Measurements from ENCODE around the gene ZSCAN9. TPM values are rescaled to one million over a fixed set of nuclear protein-coding genes. Genes with fewer than 3 reads are reported as not detected.

The ZSCAN9 gene
- total RNA-seq, 1 experiment from 2014 or later, result 13.7 TPM

DNA sequence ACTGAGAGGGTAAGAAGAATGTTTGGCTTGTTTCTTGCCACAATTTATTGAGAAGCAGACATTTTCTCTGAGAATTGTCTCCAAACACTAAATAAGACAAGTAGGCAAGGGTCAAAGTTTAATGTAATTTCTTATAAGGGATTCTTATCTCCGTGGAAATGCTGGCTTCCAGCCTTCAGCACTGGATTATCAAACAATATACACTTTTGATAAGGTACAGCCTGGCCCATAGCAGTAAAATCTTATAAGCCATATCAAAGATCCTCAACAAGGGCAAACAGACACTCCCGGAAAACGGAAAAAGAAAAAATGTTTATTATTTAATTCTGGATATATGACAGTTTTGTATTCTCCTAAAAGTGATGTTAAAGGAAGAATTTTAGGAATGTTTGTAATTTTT, 18.5 kb upstream of the ZSCAN9 start:
- intact Hi-C loops (cut with micrococcal nuclease), result no loop called here
- no TSS peak for BruUV-seq (replicated peaks)
- CTCF ChIA-PET, result no interaction called here
- Mint-ChIP-seq H3K36me3 (ENCODE audit: insufficient read depth, unreplicated experiment) (peaks cover 6% of the 10 kb centered on the region), H3K4me1 (ENCODE audit: insufficient read depth, unreplicated experiment) (no peaks in the 10 kb centered on the region), H3K27ac (ENCODE audit: low read depth, unreplicated experiment) (no peak overlapping the region), H3K4me3 (ENCODE audit: unreplicated experiment) (no peak overlapping the region), H3K27me3 (ENCODE audit: insufficient read depth, unreplicated experiment) (no peaks in the 10 kb centered on the region), H3K9me3 (ENCODE audit: unreplicated experiment) (no peaks in the 10 kb centered on the region)
- DNase-seq (ENCODE audit: unreplicated experiment), result no peak
- TF ChIP-seq, protein P1, sequence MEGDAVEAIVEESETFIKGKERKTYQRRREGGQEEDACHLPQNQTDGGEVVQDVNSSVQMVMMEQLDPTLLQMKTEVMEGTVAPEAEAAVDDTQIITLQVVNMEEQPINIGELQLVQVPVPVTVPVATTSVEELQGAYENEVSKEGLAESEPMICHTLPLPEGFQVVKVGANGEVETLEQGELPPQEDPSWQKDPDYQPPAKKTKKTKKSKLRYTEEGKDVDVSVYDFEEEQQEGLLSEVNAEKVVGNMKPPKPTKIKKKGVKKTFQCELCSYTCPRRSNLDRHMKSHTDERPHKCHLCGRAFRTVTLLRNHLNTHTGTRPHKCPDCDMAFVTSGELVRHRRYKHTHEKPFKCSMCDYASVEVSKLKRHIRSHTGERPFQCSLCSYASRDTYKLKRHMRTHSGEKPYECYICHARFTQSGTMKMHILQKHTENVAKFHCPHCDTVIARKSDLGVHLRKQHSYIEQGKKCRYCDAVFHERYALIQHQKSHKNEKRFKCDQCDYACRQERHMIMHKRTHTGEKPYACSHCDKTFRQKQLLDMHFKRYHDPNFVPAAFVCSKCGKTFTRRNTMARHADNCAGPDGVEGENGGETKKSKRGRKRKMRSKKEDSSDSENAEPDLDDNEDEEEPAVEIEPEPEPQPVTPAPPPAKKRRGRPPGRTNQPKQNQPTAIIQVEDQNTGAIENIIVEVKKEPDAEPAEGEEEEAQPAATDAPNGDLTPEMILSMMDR (IDR thresholded peaks at IDR 0.05; ENCODE audit: unreplicated experiment), result no peak
- POLR2A ChIA-PET, result interaction anchor here (0.7 to 2.8 kb wide), 5 partner anchors 8 to 65 kb away, joined by 3 to 8 read pairs (median 5); partner anchors contain the start of gene ZKSCAN8

DNA sequence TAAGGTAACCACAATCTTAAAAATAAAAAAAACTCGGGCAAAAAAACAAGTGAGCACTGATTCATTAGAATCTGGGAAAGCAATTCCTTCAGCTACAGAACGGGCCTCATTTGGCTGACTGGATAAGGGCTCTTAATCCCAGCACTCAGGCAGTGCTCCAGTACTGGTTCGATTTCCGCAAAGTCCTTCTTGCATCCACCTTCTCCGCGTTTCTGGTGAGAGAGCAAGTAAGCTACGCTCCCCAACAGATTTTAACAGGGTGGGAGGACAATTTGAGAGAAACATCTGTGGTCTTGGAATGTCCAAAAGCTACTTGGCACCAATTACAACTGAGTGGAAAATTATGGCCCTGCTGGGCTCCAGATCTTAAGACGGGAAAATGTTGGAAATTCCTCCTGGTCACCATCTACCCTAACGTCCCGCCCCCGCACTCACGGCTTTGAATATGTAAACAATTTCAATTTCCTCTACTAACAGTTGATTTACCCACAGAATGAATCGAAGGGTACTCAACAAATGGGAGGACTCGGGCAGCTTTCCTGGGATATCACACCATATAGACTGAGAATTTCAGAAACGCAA, 18.1 kb upstream of the ZSCAN9 start:
- TF ChIP-seq, protein P1 (IDR thresholded peaks at IDR 0.05; ENCODE audit: unreplicated experiment), result no peak
- Mint-ChIP-seq H3K36me3 (ENCODE audit: insufficient read depth, unreplicated experiment) (peaks cover 6% of the 10 kb centered on the region), H3K4me3 (ENCODE audit: unreplicated experiment) (no peak overlapping the region), H3K9me3 (ENCODE audit: unreplicated experiment) (no peaks in the 10 kb centered on the region), H3K27ac (ENCODE audit: low read depth, unreplicated experiment) (no peak overlapping the region), H3K4me1 (ENCODE audit: insufficient read depth, unreplicated experiment) (peaks cover 2% of the 10 kb centered on the region), H3K27me3 (ENCODE audit: insufficient read depth, unreplicated experiment) (no peaks in the 10 kb centered on the region)
- intact Hi-C loops (cut with micrococcal nuclease), result no loop called here
- CTCF ChIA-PET, result no interaction called here
- no TSS peak for BruUV-seq (replicated peaks)
- POLR2A ChIA-PET, result no interaction called here
- no peak for DNase-seq (ENCODE audit: unreplicated experiment)

DNA sequence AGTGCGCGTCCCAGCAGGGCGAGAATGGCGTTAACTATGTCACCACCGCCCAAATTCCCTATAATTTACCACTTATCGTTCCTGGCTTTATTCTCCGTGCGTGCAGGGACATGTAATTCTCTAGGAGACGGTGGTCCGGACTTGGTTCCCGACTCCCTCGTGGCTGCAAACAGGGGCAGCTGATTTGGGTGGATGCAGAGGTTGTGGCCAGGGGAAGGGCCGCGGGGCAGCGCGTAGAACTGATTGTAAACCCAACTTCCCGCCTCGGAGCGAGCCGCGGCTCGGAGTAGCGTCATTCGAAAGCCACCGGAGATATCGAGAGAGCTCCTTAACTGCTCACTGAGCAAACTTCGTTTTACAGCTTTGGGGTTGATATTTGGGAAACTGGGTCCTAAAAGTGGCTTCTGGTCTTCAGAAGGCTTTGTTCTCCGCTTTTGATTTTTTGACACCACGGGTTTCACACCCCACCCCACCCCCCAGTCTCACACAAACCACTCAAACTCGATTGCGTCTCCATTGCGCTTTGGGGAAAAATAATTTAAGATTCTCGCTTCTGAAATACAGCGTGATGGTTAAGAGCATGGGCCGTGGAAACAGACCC, 17.5 kb upstream of the ZSCAN9 start:
- DNase-seq (ENCODE audit: unreplicated experiment), result no peak
- BruUV-seq (replicated peaks), result no TSS peak
- Mint-ChIP-seq H3K4me1 (ENCODE audit: insufficient read depth, unreplicated experiment) (peaks cover 8% of the 10 kb centered on the region), H3K27ac (ENCODE audit: low read depth, unreplicated experiment) (no peak overlapping the region), H3K9me3 (ENCODE audit: unreplicated experiment) (no peaks in the 10 kb centered on the region), H3K36me3 (ENCODE audit: insufficient read depth, unreplicated experiment) (peaks cover 8% of the 10 kb centered on the region), H3K4me3 (ENCODE audit: unreplicated experiment) (no peak overlapping the region), H3K27me3 (ENCODE audit: insufficient read depth, unreplicated experiment) (no peaks in the 10 kb centered on the region)
- TF ChIP-seq, protein P1 (IDR thresholded peaks at IDR 0.05; ENCODE audit: unreplicated experiment), result no peak
- ChIA-PET CTCF (no interaction called here), POLR2A (no interaction called here)
- intact Hi-C loops (cut with micrococcal nuclease), result no loop called here

DNA sequence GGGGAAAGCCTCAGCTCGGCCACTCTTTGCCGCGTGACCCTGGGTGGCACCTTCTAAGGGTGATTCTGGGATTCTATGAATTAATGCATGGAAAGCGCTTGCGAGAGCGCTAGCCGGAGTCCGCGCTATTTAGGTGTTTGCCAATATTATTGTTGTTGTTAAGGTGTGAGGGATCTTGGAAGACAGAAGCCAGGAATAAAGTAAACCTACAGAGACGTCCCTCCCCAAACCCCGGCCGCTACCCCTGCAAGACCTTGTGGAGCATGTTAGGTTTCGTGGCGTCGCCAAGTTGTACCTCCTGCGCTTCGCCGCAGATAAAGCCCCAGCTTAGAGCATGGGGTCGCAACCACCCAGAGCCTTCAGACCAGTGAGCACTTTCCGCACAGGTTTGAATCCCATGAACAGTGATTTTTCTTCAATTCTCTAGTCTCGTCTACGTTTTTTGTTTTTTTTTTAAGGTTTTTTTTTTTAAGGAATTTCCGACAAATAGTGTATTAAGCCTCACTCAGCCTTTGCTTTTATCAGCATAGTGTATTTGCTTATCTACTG, 16.9 kb upstream of the ZSCAN9 start:
- no peak overlapping the region for H3K4me3 Mint-ChIP-seq (ENCODE audit: unreplicated experiment)
- TF ChIP-seq, protein P1 (IDR thresholded peaks at IDR 0.05; ENCODE audit: unreplicated experiment), result no peak
- CTCF ChIA-PET, result no interaction called here
- POLR2A ChIA-PET, result no interaction called here
- H3K4me1 Mint-ChIP-seq (ENCODE audit: insufficient read depth, unreplicated experiment), result peaks cover 8% of the 10 kb centered on the region
- H3K27me3 Mint-ChIP-seq (ENCODE audit: insufficient read depth, unreplicated experiment), result no peaks in the 10 kb centered on the region
- peaks cover 14% of the 10 kb centered on the region for H3K36me3 Mint-ChIP-seq (ENCODE audit: insufficient read depth, unreplicated experiment)
- no TSS peak for BruUV-seq (replicated peaks)
- intact Hi-C loops (cut with micrococcal nuclease), result no loop called here
- DNase-seq (ENCODE audit: unreplicated experiment), result no peak
- no peaks in the 10 kb centered on the region for H3K9me3 Mint-ChIP-seq (ENCODE audit: unreplicated experiment)
- no peak overlapping the region for H3K27ac Mint-ChIP-seq (ENCODE audit: low read depth, unreplicated experiment)

Data from MCF 10A (cell line).